Measurements from ENCODE around the gene SLC49A3. TPM values are rescaled to one million over a fixed set of nuclear protein-coding genes. Genes with fewer than 3 reads are reported as not detected.

SLC49A3 gene
- total and polyA plus RNA-seq, 2 of the 13 experiments (the other 11 are each of a cell fraction or from before 2014, with no cell fraction given), result 0.07 to 0.17 TPM

DNA sequence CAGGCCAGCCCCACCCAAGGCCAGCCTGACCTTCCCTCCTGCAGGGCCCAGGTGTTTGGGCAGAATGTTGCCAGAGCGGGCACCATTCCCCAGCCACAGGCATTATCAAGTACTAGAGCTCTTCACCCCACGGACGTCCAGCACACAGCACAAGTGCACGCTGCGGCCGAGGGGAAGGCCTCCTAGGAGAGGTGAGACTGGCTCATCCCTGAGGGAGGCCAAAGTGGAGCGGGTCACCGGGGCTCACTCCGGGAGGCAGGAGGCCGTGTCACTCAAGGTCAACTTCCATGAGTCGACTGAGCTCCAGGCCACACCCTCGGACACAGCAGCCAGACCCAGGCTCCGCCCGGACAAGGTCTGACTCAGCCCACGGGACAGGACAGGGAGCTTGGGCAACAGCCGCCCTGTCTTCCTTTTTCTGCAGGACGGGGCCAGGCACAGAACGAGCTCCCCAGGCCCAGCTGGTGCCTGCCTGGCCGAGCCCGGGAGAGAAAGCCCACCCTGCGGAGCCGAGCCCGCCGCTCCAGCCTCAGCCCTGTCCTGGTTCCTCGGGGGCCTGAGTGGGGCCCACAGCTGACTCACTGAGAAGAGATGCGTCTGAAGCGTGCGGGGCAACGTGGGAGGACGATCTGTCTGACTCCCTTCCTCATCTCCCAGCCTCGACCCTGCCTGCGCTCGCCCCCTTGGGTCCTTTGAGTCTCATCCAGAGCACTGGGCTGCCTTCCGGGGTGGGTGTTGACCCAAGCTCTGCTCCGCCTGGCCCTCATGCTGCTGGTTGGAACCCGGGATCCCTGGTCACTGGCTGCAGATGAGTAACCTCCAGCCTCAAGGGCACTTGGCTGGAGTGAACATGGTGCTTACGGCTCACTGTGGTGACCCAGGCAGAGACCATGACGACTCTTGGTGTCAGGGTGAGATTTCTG, 1.6 kb downstream of the SLC49A3 start (continued):
- TF ChIP-seq U2AF2 (IDR thresholded peaks at IDR 0.05; ENCODE audit: low read depth, low read length), result no peak
- TF ChIP-seq YY1 (IDR thresholded peaks at IDR 0.05; ENCODE audit: insufficient read depth, insufficient replicate concordance, low read depth, low read length), result no peak
- no peak for TF ChIP-seq ZFP62 (CRISPR knock-in tag; IDR thresholded peaks at IDR 0.05)
- no peak for TF ChIP-seq CBX5 (CRISPR knock-in tag; IDR thresholded peaks at IDR 0.05; ENCODE audit: borderline replicate concordance)
- TF ChIP-seq REXO4 (CRISPR knock-in tag; IDR thresholded peaks at IDR 0.05; ENCODE audit: borderline replicate concordance), result no peak
- peak; percentile 25; the same call in 1 of the 2 replicates for TF ChIP-seq ZNF746 (CRISPR knock-in tag; IDR thresholded peaks at IDR 0.05)
- TF ChIP-seq ZNF20 (CRISPR knock-in tag; IDR thresholded peaks at IDR 0.05), result no peak
- no peak; the same call in 1 of the 2 replicates for TF ChIP-seq ZNF792 (CRISPR knock-in tag; IDR thresholded peaks at IDR 0.05)
- peak; percentile 4; the same call in 1 of the 2 replicates for TF ChIP-seq CENPT (CRISPR knock-in tag; IDR thresholded peaks at IDR 0.05; ENCODE audit: low read depth)
- TF ChIP-seq, protein P1, sequence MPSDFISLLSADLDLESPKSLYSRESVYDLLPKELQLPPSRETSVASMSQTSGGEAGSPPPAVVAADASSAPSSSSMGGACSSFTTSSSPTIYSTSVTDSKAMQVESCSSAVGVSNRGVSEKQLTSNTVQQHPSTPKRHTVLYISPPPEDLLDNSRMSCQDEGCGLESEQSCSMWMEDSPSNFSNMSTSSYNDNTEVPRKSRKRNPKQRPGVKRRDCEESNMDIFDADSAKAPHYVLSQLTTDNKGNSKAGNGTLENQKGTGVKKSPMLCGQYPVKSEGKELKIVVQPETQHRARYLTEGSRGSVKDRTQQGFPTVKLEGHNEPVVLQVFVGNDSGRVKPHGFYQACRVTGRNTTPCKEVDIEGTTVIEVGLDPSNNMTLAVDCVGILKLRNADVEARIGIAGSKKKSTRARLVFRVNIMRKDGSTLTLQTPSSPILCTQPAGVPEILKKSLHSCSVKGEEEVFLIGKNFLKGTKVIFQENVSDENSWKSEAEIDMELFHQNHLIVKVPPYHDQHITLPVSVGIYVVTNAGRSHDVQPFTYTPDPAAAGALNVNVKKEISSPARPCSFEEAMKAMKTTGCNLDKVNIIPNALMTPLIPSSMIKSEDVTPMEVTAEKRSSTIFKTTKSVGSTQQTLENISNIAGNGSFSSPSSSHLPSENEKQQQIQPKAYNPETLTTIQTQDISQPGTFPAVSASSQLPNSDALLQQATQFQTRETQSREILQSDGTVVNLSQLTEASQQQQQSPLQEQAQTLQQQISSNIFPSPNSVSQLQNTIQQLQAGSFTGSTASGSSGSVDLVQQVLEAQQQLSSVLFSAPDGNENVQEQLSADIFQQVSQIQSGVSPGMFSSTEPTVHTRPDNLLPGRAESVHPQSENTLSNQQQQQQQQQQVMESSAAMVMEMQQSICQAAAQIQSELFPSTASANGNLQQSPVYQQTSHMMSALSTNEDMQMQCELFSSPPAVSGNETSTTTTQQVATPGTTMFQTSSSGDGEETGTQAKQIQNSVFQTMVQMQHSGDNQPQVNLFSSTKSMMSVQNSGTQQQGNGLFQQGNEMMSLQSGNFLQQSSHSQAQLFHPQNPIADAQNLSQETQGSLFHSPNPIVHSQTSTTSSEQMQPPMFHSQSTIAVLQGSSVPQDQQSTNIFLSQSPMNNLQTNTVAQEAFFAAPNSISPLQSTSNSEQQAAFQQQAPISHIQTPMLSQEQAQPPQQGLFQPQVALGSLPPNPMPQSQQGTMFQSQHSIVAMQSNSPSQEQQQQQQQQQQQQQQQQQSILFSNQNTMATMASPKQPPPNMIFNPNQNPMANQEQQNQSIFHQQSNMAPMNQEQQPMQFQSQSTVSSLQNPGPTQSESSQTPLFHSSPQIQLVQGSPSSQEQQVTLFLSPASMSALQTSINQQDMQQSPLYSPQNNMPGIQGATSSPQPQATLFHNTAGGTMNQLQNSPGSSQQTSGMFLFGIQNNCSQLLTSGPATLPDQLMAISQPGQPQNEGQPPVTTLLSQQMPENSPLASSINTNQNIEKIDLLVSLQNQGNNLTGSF (CRISPR knock-in tag; IDR thresholded peaks at IDR 0.05), result 0 out of 2 replicates have a peak, but pooled peaks have one; percentile 19
- TF ChIP-seq, protein P2, sequence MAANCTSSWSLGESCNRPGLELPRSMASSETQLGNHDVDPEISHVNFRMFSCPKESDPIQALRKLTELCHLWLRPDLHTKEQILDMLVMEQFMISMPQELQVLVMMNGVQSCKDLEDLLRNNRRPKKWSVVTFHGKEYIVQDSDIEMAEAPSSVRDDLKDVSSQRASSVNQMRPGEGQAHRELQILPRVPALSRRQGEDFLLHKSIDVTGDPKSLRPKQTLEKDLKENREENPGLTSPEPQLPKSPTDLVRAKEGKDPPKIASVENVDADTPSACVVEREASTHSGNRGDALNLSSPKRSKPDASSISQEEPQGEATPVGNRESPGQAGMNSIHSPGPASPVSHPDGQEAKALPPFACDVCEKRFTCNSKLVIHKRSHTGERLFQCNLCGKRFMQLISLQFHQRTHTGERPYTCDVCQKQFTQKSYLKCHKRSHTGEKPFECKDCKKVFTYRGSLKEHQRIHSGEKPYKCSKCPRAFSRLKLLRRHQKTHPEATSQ (CRISPR knock-in tag; IDR thresholded peaks at IDR 0.05; ENCODE audit: borderline replicate concordance), result no peak
- TF ChIP-seq, protein P3, sequence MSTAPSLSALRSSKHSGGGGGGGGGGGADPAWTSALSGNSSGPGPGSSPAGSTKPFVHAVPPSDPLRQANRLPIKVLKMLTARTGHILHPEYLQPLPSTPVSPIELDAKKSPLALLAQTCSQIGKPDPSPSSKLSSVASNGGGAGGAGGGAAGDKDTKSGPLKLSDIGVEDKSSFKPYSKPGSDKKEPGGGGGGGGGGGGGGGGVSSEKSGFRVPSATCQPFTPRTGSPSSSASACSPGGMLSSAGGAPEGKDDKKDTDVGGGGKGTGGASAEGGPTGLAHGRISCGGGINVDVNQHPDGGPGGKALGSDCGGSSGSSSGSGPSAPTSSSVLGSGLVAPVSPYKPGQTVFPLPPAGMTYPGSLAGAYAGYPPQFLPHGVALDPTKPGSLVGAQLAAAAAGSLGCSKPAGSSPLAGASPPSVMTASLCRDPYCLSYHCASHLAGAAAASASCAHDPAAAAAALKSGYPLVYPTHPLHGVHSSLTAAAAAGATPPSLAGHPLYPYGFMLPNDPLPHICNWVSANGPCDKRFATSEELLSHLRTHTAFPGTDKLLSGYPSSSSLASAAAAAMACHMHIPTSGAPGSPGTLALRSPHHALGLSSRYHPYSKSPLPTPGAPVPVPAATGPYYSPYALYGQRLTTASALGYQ (CRISPR knock-in tag; IDR thresholded peaks at IDR 0.05), result no peak
- peak; percentile 59 for TF ChIP-seq RARA (CRISPR knock-in tag; IDR thresholded peaks at IDR 0.05)
- no peak for TF ChIP-seq TCF12 (IDR thresholded peaks at IDR 0.05)
- peak; percentile 70; the same call in 1 of the 2 replicates for TF ChIP-seq TCF12 (CRISPR knock-in tag; IDR thresholded peaks at IDR 0.05)
- TF ChIP-seq HNRNPL (IDR thresholded peaks at IDR 0.05; ENCODE audit: low read depth, low read length), result peak; percentile 74; the same call in 1 of the 2 replicates
- peak; percentile 15; the same call in 1 of the 2 replicates for TF ChIP-seq ZNF891 (CRISPR knock-in tag; IDR thresholded peaks at IDR 0.05)
- peak; percentile 60 for TF ChIP-seq GABPB1 (CRISPR knock-in tag; IDR thresholded peaks at IDR 0.05)
- TF ChIP-seq KAT7 (CRISPR knock-in tag; IDR thresholded peaks at IDR 0.05; ENCODE audit: borderline replicate concordance), result peak; percentile 35; the same call in 1 of the 2 replicates
- peak; percentile 56 for TF ChIP-seq BRD4 (CRISPR knock-in tag; IDR thresholded peaks at IDR 0.05)
- no peak for TF ChIP-seq NONO (IDR thresholded peaks at IDR 0.05)
- TF ChIP-seq NONO (CRISPR knock-in tag; conservative IDR thresholded peaks at IDR 0.05), result peak; percentile 39
